GM19099 (cell line): ENCODE results near the gene SEMA4D.

Experiments
- POLR2A ChIP-seq: IDR thresholded peaks from 3 replicates; pipeline ENCODE4 v1.6.1; 2011; ENCODE audit warnings: low read depth; ENCODE audit not compliant: insufficient read length; ENCODE audit errors: extremely low read depth

The SEMA4D gene

GRCh38 chr9:89313842-89314241 is 184.1 kb downstream of the SEMA4D start:
- TF ChIP-seq POLR2A = no peak

GRCh38 chr9:89312222-89312571 is 185.7 kb downstream of the SEMA4D start:
- no peak for TF ChIP-seq POLR2A

GRCh38 chr9:89311346-89312221 is 186.3 kb downstream of the SEMA4D start:
- no peak for TF ChIP-seq POLR2A
